Measurements from ENCODE around the gene KIF5C.

Gene KIF5C

GRCh38 chr2:148866091-148866490 lies 8.9 kb upstream of the KIF5C start:
- Histone ChIP-seq H2BK15ac (ENCODE audit: low read length) (no peak overlapping the region), H3K79me1 (ENCODE audit: low read depth, low read length) (no peaks in the 10 kb centered on the region), H3K27me3 (ENCODE audit: control insufficient read depth in 3 of 3, insufficient read depth in 3 of 3, low read depth in 1 of 3, low read length in 3 of 3) (peaks cover 0 to 47% (median 0%) of the 10 kb centered on the region in 3 experiments), H2BK12ac (ENCODE audit: low read length) (no peak overlapping the region), H2AFZ (ENCODE audit: low read length) (no peak overlapping the region), H3K18ac (ENCODE audit: low read length) (no peak overlapping the region), H3K9ac (ENCODE audit: low read depth, low read length, poor library complexity) (no peak overlapping the region), H3K36me3 (replicated peaks in 1 of 2; ENCODE audit: control insufficient read depth in 2 of 2, insufficient read depth in 2 of 2, low read length in 2 of 2) (no peaks in the 10 kb centered on the region), H3K9me3 (replicated peaks in 1 of 2; ENCODE audit: control insufficient read depth in 2 of 2, insufficient read depth in 1 of 2, low read depth in 1 of 2, low read length in 2 of 2) (no peaks in the 10 kb centered on the region), H2AK5ac (ENCODE audit: low read depth, low read length) (no peak overlapping the region), H2BK5ac (ENCODE audit: low read length) (no peak overlapping the region), H4K8ac (ENCODE audit: low read depth, low read length) (no peak overlapping the region), H3K23ac (ENCODE audit: low read depth, low read length, poor library complexity) (no peak overlapping the region), H3K27ac (replicated peaks; ENCODE audit: low read length) (no peak overlapping the region), H3K14ac (ENCODE audit: low read length) (no peak overlapping the region), H3K4me3 (ENCODE audit: low read length in 2 of 2) (no peak overlapping the region), H3K4me2 (ENCODE audit: insufficient read depth, low read length, poor library complexity, severe bottlenecking) (no peak overlapping the region), H4K91ac (ENCODE audit: low read depth, low read length, poor library complexity) (no peak overlapping the region), H2BK120ac (ENCODE audit: low read depth, low read length) (no peak overlapping the region), H3K4me1 (ENCODE audit: control insufficient read depth in 2 of 2, insufficient read depth in 1 of 2, low read depth in 1 of 2, low read length in 2 of 2) (peaks cover 0 to 7% of the 10 kb centered on the region in 2 donors), H3K4ac (ENCODE audit: low read length) (no peak overlapping the region)
- whole genome bisulfite sequencing, 2 donors (ENCODE audit: extremely low coverage in 2 of 2, insufficient read length in 2 of 2, insufficient replicate concordance in 1 of 2), result no CpG with 5 or more reads among the region's 4 CpGs
- no peak for DNase-seq (ENCODE audit: low spot score)

GRCh38 chr2:148867079-148867769 lies 7.8 kb upstream of the KIF5C start:
- no peak overlapping the region for H4K91ac ChIP-seq (ENCODE audit: low read depth, low read length, poor library complexity)
- no peak overlapping the region for H4K8ac ChIP-seq (ENCODE audit: low read depth, low read length)
- no peak overlapping the region for H2AFZ ChIP-seq (ENCODE audit: low read length)
- no peak overlapping the region for H2BK5ac ChIP-seq (ENCODE audit: low read length)
- H3K9ac ChIP-seq (ENCODE audit: low read depth, low read length, poor library complexity), result no peak overlapping the region
- H3K27ac ChIP-seq (replicated peaks; ENCODE audit: low read length), result no peak overlapping the region
- no peak overlapping the region for H2AK5ac ChIP-seq (ENCODE audit: low read depth, low read length)
- no peak overlapping the region for H3K18ac ChIP-seq (ENCODE audit: low read length)
- peaks cover 0 to 46% (median 0%) of the 10 kb centered on the region in 3 experiments for H3K27me3 ChIP-seq (ENCODE audit: control insufficient read depth in 3 of 3, insufficient read depth in 3 of 3, low read depth in 1 of 3, low read length in 3 of 3)
- H2BK120ac ChIP-seq (ENCODE audit: low read depth, low read length), result no peak overlapping the region
- no peak overlapping the region for H2BK15ac ChIP-seq (ENCODE audit: low read length)
- peaks cover 0 to 7% of the 10 kb centered on the region in 2 donors for H3K4me1 ChIP-seq (ENCODE audit: control insufficient read depth in 2 of 2, insufficient read depth in 1 of 2, low read depth in 1 of 2, low read length in 2 of 2)
- H3K9me3 ChIP-seq (replicated peaks in 1 of 2; ENCODE audit: control insufficient read depth in 2 of 2, insufficient read depth in 1 of 2, low read depth in 1 of 2, low read length in 2 of 2), result no peaks in the 10 kb centered on the region
- no peaks in the 10 kb centered on the region for H3K36me3 ChIP-seq (replicated peaks in 1 of 2; ENCODE audit: control insufficient read depth in 2 of 2, insufficient read depth in 2 of 2, low read length in 2 of 2)
- H2BK12ac ChIP-seq (ENCODE audit: low read length), result no peak overlapping the region
- no peak overlapping the region for H3K4me3 ChIP-seq (ENCODE audit: low read length in 2 of 2)
- H3K4me2 ChIP-seq (ENCODE audit: insufficient read depth, low read length, poor library complexity, severe bottlenecking), result no peak overlapping the region
- WGBS, 2 donors (ENCODE audit: extremely low coverage in 2 of 2, insufficient read length in 2 of 2, insufficient replicate concordance in 1 of 2), result no CpG with 5 or more reads among the region's 4 CpGs
- H3K14ac ChIP-seq (ENCODE audit: low read length), result no peak overlapping the region
- H3K23ac ChIP-seq (ENCODE audit: low read depth, low read length, poor library complexity), result no peak overlapping the region
- no peaks in the 10 kb centered on the region for H3K79me1 ChIP-seq (ENCODE audit: low read depth, low read length)
- no peak overlapping the region for H3K4ac ChIP-seq (ENCODE audit: low read length)
- DNase-seq (ENCODE audit: low spot score), result no peak

- H3K23ac ChIP-seq (ENCODE audit: low read depth, low read length, poor library complexity), result peak overlapping the region; percentile 77
- peak overlapping the region; percentile 50 for H2AK5ac ChIP-seq (ENCODE audit: low read depth, low read length)
- no peak overlapping the region for H3K14ac ChIP-seq (ENCODE audit: low read length)
- peak overlapping the region; percentile 86 for H2AFZ ChIP-seq (ENCODE audit: low read length)
- H3K4me1 ChIP-seq (ENCODE audit: control insufficient read depth in 2 of 2, insufficient read depth in 1 of 2, low read depth in 1 of 2, low read length in 2 of 2), result peaks cover 6 to 7% of the 10 kb centered on the region in 2 donors
- peak overlapping the region; percentile 92 for H3K9ac ChIP-seq (ENCODE audit: low read depth, low read length, poor library complexity)
- H3K4me3 ChIP-seq (ENCODE audit: low read length in 2 of 2), result peak overlapping the region; percentile 84 to 95
- no peak overlapping the region for H4K91ac ChIP-seq (ENCODE audit: low read depth, low read length, poor library complexity)
- peak overlapping the region; percentile 90 for H2BK15ac ChIP-seq (ENCODE audit: low read length)
- H2BK12ac ChIP-seq (ENCODE audit: low read length), result no peak overlapping the region
- H3K36me3 ChIP-seq (replicated peaks in 1 of 2; ENCODE audit: control insufficient read depth in 2 of 2, insufficient read depth in 2 of 2, low read length in 2 of 2), result peaks cover 0 to 22% of the 10 kb centered on the region in 2 donors
- H3K4ac ChIP-seq (ENCODE audit: low read length), result no peak overlapping the region
- H3K79me1 ChIP-seq (ENCODE audit: low read depth, low read length), result peaks cover 6% of the 10 kb centered on the region
- H3K27me3 ChIP-seq (ENCODE audit: control insufficient read depth in 3 of 3, insufficient read depth in 3 of 3, low read depth in 1 of 3, low read length in 3 of 3), result peaks cover 0 to 7% (median 0%) of the 10 kb centered on the region in 3 experiments
- H2BK5ac ChIP-seq (ENCODE audit: low read length), result peak overlapping the region; percentile 91
- peaks cover 0 to 14% of the 10 kb centered on the region in 2 donors for H3K9me3 ChIP-seq (replicated peaks in 1 of 2; ENCODE audit: control insufficient read depth in 2 of 2, insufficient read depth in 1 of 2, low read depth in 1 of 2, low read length in 2 of 2)
- no peak overlapping the region for H4K8ac ChIP-seq (ENCODE audit: low read depth, low read length)
- peak overlapping the region; percentile 88 for H3K27ac ChIP-seq (replicated peaks; ENCODE audit: low read length)
- WGBS, 2 donors (ENCODE audit: extremely low coverage in 2 of 2, insufficient read length in 2 of 2, insufficient replicate concordance in 1 of 2), result no CpG with 5 or more reads among the region's 74 CpGs
- H3K4me2 ChIP-seq (ENCODE audit: insufficient read depth, low read length, poor library complexity, severe bottlenecking), result peak overlapping the region; percentile 91
- no peak for DNase-seq (ENCODE audit: low spot score)
- H2BK120ac ChIP-seq (ENCODE audit: low read depth, low read length), result peak overlapping the region; percentile 53
- H3K18ac ChIP-seq (ENCODE audit: low read length), result peak overlapping the region; percentile 97
Measured at GRCh38 chr2:148875387-148876051, 492 bp downstream of the KIF5C start.

- peaks cover 0 to 21% of the 10 kb centered on the region in 2 donors for H3K9me3 ChIP-seq (replicated peaks in 1 of 2; ENCODE audit: control insufficient read depth in 2 of 2, insufficient read depth in 1 of 2, low read depth in 1 of 2, low read length in 2 of 2)
- H3K14ac ChIP-seq (ENCODE audit: low read length), result no peak overlapping the region
- WGBS, 2 donors (ENCODE audit: extremely low coverage in 2 of 2, insufficient read length in 2 of 2, insufficient replicate concordance in 1 of 2), result no CpG with 5 or more reads among the region's 25 CpGs
- H3K9ac ChIP-seq (ENCODE audit: low read depth, low read length, poor library complexity), result peak overlapping the region; percentile 90
- H3K4me3 ChIP-seq (ENCODE audit: low read length in 2 of 2), result peak overlapping the region; percentile 84 to 95
- H3K27ac ChIP-seq (replicated peaks; ENCODE audit: low read length), result peak overlapping the region; percentile 88
- H2AK5ac ChIP-seq (ENCODE audit: low read depth, low read length), result peak overlapping the region; percentile 24
- no peak overlapping the region for H3K4ac ChIP-seq (ENCODE audit: low read length)
- H3K23ac ChIP-seq (ENCODE audit: low read depth, low read length, poor library complexity), result peak overlapping the region; percentile 77
- H3K4me2 ChIP-seq (ENCODE audit: insufficient read depth, low read length, poor library complexity, severe bottlenecking), result peak overlapping the region; percentile 91
- H4K91ac ChIP-seq (ENCODE audit: low read depth, low read length, poor library complexity), result no peak overlapping the region
- H2BK15ac ChIP-seq (ENCODE audit: low read length), result no peak overlapping the region
- peaks cover 6 to 7% of the 10 kb centered on the region in 2 donors for H3K4me1 ChIP-seq (ENCODE audit: control insufficient read depth in 2 of 2, insufficient read depth in 1 of 2, low read depth in 1 of 2, low read length in 2 of 2)
- no peak overlapping the region for H2BK120ac ChIP-seq (ENCODE audit: low read depth, low read length)
- no peak overlapping the region for H4K8ac ChIP-seq (ENCODE audit: low read depth, low read length)
- H3K27me3 ChIP-seq (ENCODE audit: control insufficient read depth in 3 of 3, insufficient read depth in 3 of 3, low read depth in 1 of 3, low read length in 3 of 3), result peaks cover 0 to 7% (median 0%) of the 10 kb centered on the region in 3 experiments
- peaks cover 0 to 23% of the 10 kb centered on the region in 2 donors for H3K36me3 ChIP-seq (replicated peaks in 1 of 2; ENCODE audit: control insufficient read depth in 2 of 2, insufficient read depth in 2 of 2, low read length in 2 of 2)
- H2AFZ ChIP-seq (ENCODE audit: low read length), result peak overlapping the region; percentile 86
- peak; percentile 76 for DNase-seq (ENCODE audit: low spot score)
- H2BK5ac ChIP-seq (ENCODE audit: low read length), result peak overlapping the region; percentile 91
- H2BK12ac ChIP-seq (ENCODE audit: low read length), result no peak overlapping the region
- peaks cover 6% of the 10 kb centered on the region for H3K79me1 ChIP-seq (ENCODE audit: low read depth, low read length)
- H3K18ac ChIP-seq (ENCODE audit: low read length), result peak overlapping the region; percentile 97
Measured at GRCh38 chr2:148876202-148876594, 1.2 kb downstream of the KIF5C start.
